Skeletal muscle tissue (tissue), 4 donors: ENCODE measurements around the gene CTTNBP2NL. TPM values are rescaled to one million over a fixed set of nuclear protein-coding genes. Genes with fewer than 3 reads are reported as not detected.

Experiments used
- H3K27ac ChIP-seq: one replicate; pipeline ENCODE4 v1.7.0; 2013; ENCODE audit warnings: mild to moderate bottlenecking, low read depth, low read length, inconsistent platforms
- H3K27me3 ChIP-seq, 3 donors: one replicate each; pipeline ENCODE4 v1.7.0; 2013; ENCODE audit warnings: low read length in 3 of 3; ENCODE audit not compliant: control insufficient read depth in 3 of 3, insufficient read depth in 3 of 3
- H3K36me3 ChIP-seq, 3 donors: one replicate each; pipeline ENCODE4 v1.7.0; 2013; ENCODE audit warnings: low read length in 3 of 3; ENCODE audit not compliant: control insufficient read depth in 3 of 3, insufficient read depth in 3 of 3
- H3K4me1 ChIP-seq, 3 donors: one replicate each; pipeline ENCODE4 v1.7.0; 2013; ENCODE audit warnings: low read length in 3 of 3, mild to moderate bottlenecking in 3 of 3; ENCODE audit not compliant: control insufficient read depth in 3 of 3, insufficient read depth in 3 of 3
- H3K4me3 ChIP-seq, 3 donors: one replicate each; pipeline ENCODE4 v1.7.0; 2013; ENCODE audit warnings: low read length in 3 of 3
- H3K9ac ChIP-seq, 3 donors: one replicate each; pipeline ENCODE4 v1.7.0; 2013; ENCODE audit warnings: low read length in 3 of 3, mild to moderate bottlenecking in 3 of 3, moderate library complexity in 2 of 3, low read depth in 1 of 3
- H3K9me3 ChIP-seq, 3 donors: one replicate each; pipeline ENCODE4 v1.7.0; 2013; ENCODE audit warnings: low read length in 3 of 3; ENCODE audit not compliant: control insufficient read depth in 3 of 3
- total RNA-seq: library from RNA; depleted of rRNA; stranded (reverse); fragments of >200 nt; gene quantifications from one replicate; pipeline ENCODE4 v1.2.3, GENCODE V29; 2014
- donor health status: Osteomylitis.

The CTTNBP2NL gene
- total RNA-seq, 1 donor from 2014 or later = 8.4 TPM

GRCh38 chr1:112454316-112454715 is 58.3 kb downstream of the CTTNBP2NL start:
- no peaks in the 10 kb centered on the region for H3K27me3 ChIP-seq
- H3K4me3 ChIP-seq = no peak overlapping the region
- H3K9ac ChIP-seq = no peak overlapping the region
- H3K27ac ChIP-seq = no peak overlapping the region
- H3K9me3 ChIP-seq = no peaks in the 10 kb centered on the region
- H3K4me1 ChIP-seq = no peaks in the 10 kb centered on the region
- H3K36me3 ChIP-seq = peaks cover 12 to 19% (median 13%) of the 10 kb centered on the region in 3 donors

GRCh38 chr1:112457241-112457640 is 61.2 kb downstream of the CTTNBP2NL start:
- no peak overlapping the region for H3K27ac ChIP-seq
- no peaks in the 10 kb centered on the region for H3K4me1 ChIP-seq
- no peaks in the 10 kb centered on the region for H3K27me3 ChIP-seq
- no peaks in the 10 kb centered on the region for H3K9me3 ChIP-seq
- no peak overlapping the region for H3K9ac ChIP-seq
- no peak overlapping the region for H3K4me3 ChIP-seq
- peaks cover 12 to 16% (median 13%) of the 10 kb centered on the region in 3 donors for H3K36me3 ChIP-seq

- no peaks in the 10 kb centered on the region for H3K27me3 ChIP-seq
- H3K27ac ChIP-seq = no peak overlapping the region
- no peak overlapping the region for H3K9ac ChIP-seq
- H3K36me3 ChIP-seq = peaks cover 12 to 16% (median 13%) of the 10 kb centered on the region in 3 donors
- H3K4me1 ChIP-seq = no peaks in the 10 kb centered on the region
- H3K4me3 ChIP-seq = no peak overlapping the region
- no peaks in the 10 kb centered on the region for H3K9me3 ChIP-seq
Measured at GRCh38 chr1:112457955-112458354, 61.9 kb downstream of the CTTNBP2NL start.

GRCh38 chr1:112458756-112459155 is 62.7 kb downstream of the CTTNBP2NL start:
- Histone ChIP-seq H3K9me3 (no peaks in the 10 kb centered on the region), H3K9ac (no peak overlapping the region), H3K27ac (no peak overlapping the region), H3K4me1 (no peaks in the 10 kb centered on the region), H3K4me3 (no peak overlapping the region), H3K36me3 (peaks cover 12 to 16% (median 13%) of the 10 kb centered on the region in 3 donors), H3K27me3 (no peaks in the 10 kb centered on the region)

GRCh38 chr1:112460615-112461014 is 64.6 kb downstream of the CTTNBP2NL start:
- Histone ChIP-seq H3K27ac (no peak overlapping the region), H3K9me3 (no peaks in the 10 kb centered on the region), H3K36me3 (peaks cover 12 to 15% (median 13%) of the 10 kb centered on the region in 3 donors), H3K4me3 (no peak overlapping the region), H3K27me3 (no peaks in the 10 kb centered on the region), H3K9ac (no peak overlapping the region), H3K4me1 (peaks cover 0 to 2% (median 1%) of the 10 kb centered on the region in 3 donors)

- Histone ChIP-seq H3K4me3 (no peak overlapping the region), H3K9me3 (no peaks in the 10 kb centered on the region), H3K36me3 (peaks cover 9 to 10% (median 10%) of the 10 kb centered on the region in 3 donors), H3K27me3 (no peaks in the 10 kb centered on the region), H3K9ac (no peak overlapping the region), H3K27ac (no peak overlapping the region), H3K4me1 (peaks cover 4 to 8% (median 7%) of the 10 kb centered on the region in 3 donors)
Measured at GRCh38 chr1:112461200-112461871, 65.3 kb downstream of the CTTNBP2NL start.

- peaks cover 9 to 13% (median 9%) of the 10 kb centered on the region in 3 donors for H3K4me1 ChIP-seq
- no peaks in the 10 kb centered on the region for H3K36me3 ChIP-seq
- no peaks in the 10 kb centered on the region for H3K27me3 ChIP-seq
- H3K9ac ChIP-seq = no peak overlapping the region
- H3K4me3 ChIP-seq = no peak overlapping the region
- no peaks in the 10 kb centered on the region for H3K9me3 ChIP-seq
- H3K27ac ChIP-seq = no peak overlapping the region
Measured at GRCh38 chr1:112462953-112463279, 66.9 kb downstream of the CTTNBP2NL start.

GRCh38 chr1:112464501-112464900 is 68.5 kb downstream of the CTTNBP2NL start:
- no peak overlapping the region for H3K4me3 ChIP-seq
- H3K4me1 ChIP-seq = peaks cover 9 to 13% (median 9%) of the 10 kb centered on the region in 3 donors
- H3K9me3 ChIP-seq = no peaks in the 10 kb centered on the region
- H3K27ac ChIP-seq = no peak overlapping the region
- H3K9ac ChIP-seq = no peak overlapping the region
- no peaks in the 10 kb centered on the region for H3K27me3 ChIP-seq
- H3K36me3 ChIP-seq = no peaks in the 10 kb centered on the region

GRCh38 chr1:112465122-112465521 is 69.1 kb downstream of the CTTNBP2NL start:
- no peak overlapping the region for H3K9ac ChIP-seq
- peaks cover 9 to 13% (median 9%) of the 10 kb centered on the region in 3 donors for H3K4me1 ChIP-seq
- no peaks in the 10 kb centered on the region for H3K9me3 ChIP-seq
- H3K36me3 ChIP-seq = no peaks in the 10 kb centered on the region
- H3K27ac ChIP-seq = no peak overlapping the region
- no peaks in the 10 kb centered on the region for H3K27me3 ChIP-seq
- H3K4me3 ChIP-seq = no peak overlapping the region

GRCh38 chr1:112466078-112466660 is 70.2 kb downstream of the CTTNBP2NL start:
- peak overlapping the region; percentile 67 to 74 (median 72) for H3K4me3 ChIP-seq
- no peaks in the 10 kb centered on the region for H3K27me3 ChIP-seq
- H3K27ac ChIP-seq = peak overlapping the region; percentile 54

More at GRCh38 chr1:112466078-112466660, 70.2 kb downstream of the CTTNBP2NL start:
- H3K9ac ChIP-seq = peak overlapping the region; percentile 60 to 71 (median 66)
- H3K36me3 ChIP-seq = no peaks in the 10 kb centered on the region
- H3K9me3 ChIP-seq = no peaks in the 10 kb centered on the region
- H3K4me1 ChIP-seq = peaks cover 9 to 13% (median 9%) of the 10 kb centered on the region in 3 donors
